K562 (cell line): Measurements from ENCODE around the gene TALDO1. TPM values are rescaled to one million over a fixed set of nuclear protein-coding genes. Genes with fewer than 3 reads are reported as not detected.

Experiments
- CBX8 ChIP-seq: fragments of 200-600 bp; sonication (generic); IDR thresholded peaks from 2 replicates; pipeline ENCODE4 v1.6.1; 2012; ENCODE audit warnings: borderline replicate concordance, mixed run types, low read depth, mild to moderate bottlenecking, moderate library complexity, mixed read lengths, low read length, control low read depth, inconsistent platforms; ENCODE audit not compliant: poor library complexity, severe bottlenecking; ENCODE audit errors: extremely low read depth
- CHD2 ChIP-seq: IDR thresholded peaks from 2 replicates; pipeline ENCODE4 v1.6.1; 2011; ENCODE audit warnings: low read depth, low read length
- HEY1 ChIP-seq: fragments of 250-450 bp; sonication (Bioruptor Pico); IDR thresholded peaks from 2 replicates; pipeline ENCODE4 v1.5.0; 2020; ENCODE audit warnings: mild to moderate bottlenecking, moderate library complexity, borderline replicate concordance
- HNRNPL ChIP-seq: fragments of 200-400 bp; formaldehyde crosslinking; IDR thresholded peaks from 2 replicates; pipeline ENCODE4 v1.6.1; 2017; ENCODE audit warnings: low read depth, mild to moderate bottlenecking, low read length
- HNRNPUL1 ChIP-seq: fragments of 200-400 bp; formaldehyde crosslinking; IDR thresholded peaks from 2 replicates; pipeline ENCODE4 v1.6.1; 2017; ENCODE audit warnings: low read length
- KDM2B ChIP-seq: fragments of 250-450 bp; sonication (Bioruptor Pico); IDR thresholded peaks from 2 replicates; pipeline ENCODE4 v1.8.0; 2021; ENCODE audit warnings: mild to moderate bottlenecking, moderate library complexity
- NCOR1 ChIP-seq: fragments of 450-650 bp; IDR thresholded peaks from 2 replicates; pipeline ENCODE4 v1.6.1; 2016; ENCODE audit warnings: mild to moderate bottlenecking, moderate library complexity
- OTX1 ChIP-seq: fragments of 450-650 bp; formaldehyde crosslinking; IDR thresholded peaks from 2 replicates; pipeline ENCODE4 v1.4.0; 2022; ENCODE audit warnings: mild to moderate bottlenecking
- PML ChIP-seq: IDR thresholded peaks from 2 replicates; pipeline ENCODE4 v1.6.1; 2012; ENCODE audit warnings: low read length, inconsistent platforms
- TEAD1 ChIP-seq, 2 experiments: fragments of 450-650 bp in 1 of 2; sonication (generic) in 1 of 2; formaldehyde crosslinking; IDR thresholded peaks; 2 replicates each; pipeline versions ENCODE4 v1.4.0 to v1.8.0; 2020 to 2022; ENCODE audit warnings: mild to moderate bottlenecking in 2 of 2, missing genetic modification reagents in 1 of 2
- ZNF140 ChIP-seq: fragments of 250-450 bp; sonication (Bioruptor Pico); IDR thresholded peaks from 2 replicates; pipeline ENCODE4 v1.8.0; 2021; ENCODE audit warnings: moderate library complexity, mild to moderate bottlenecking, inconsistent platforms
- polyA plus RNA-seq, 8 experiments: library from polyadenylated mRNA; depleted of rRNA in 4 of 8; stranded (reverse) in 5 of 8; unstranded in 3 of 8; fragments of >200 nt; fragmentation: Nextera tagmentation in 2 of 8; fragmentation: Illumina TruSeq in 1 of 8; extraction: Ambion mirVana in 2 of 8; extraction: Trizol in 1 of 8; gene quantifications; 2 replicates each; pipeline versions ENCODE4 v1.2.1 to v1.2.3, GENCODE V29; 2011 to 2014; ENCODE audit warnings: inconsistent platforms in 1 of 8, missing spikeins in 1 of 8
- total RNA-seq, 7 experiments: library from RNA; depleted of rRNA in 6 of 7; stranded (reverse); fragments of >200 nt in 6 of 7; fragmentation: Illumina TruSeq in 2 of 7; extraction: Trizol in 2 of 7; gene quantifications; 2 replicates each; pipeline versions ENCODE4 v1.2.1 to v1.2.3, GENCODE V29; 2011 to 2021; ENCODE audit warnings: low replicate concordance in 1 of 7
- TF ChIP-seq, protein P1 (sequence below), 2 experiments: fragments of 450-650 bp; formaldehyde crosslinking in 1 of 2; IDR thresholded peaks; 2 replicates each; pipeline versions ENCODE4 v1.4.0 to v1.6.1; 2014 to 2020; ENCODE audit warnings: mild to moderate bottlenecking in 2 of 2, borderline replicate concordance in 1 of 2, low read depth in 1 of 2
- TF ChIP-seq, protein P2 (sequence below), 2 experiments: fragments of 150-350 bp in 1 of 2; IDR thresholded peaks; 2 replicates each; pipeline ENCODE4 v1.6.1; 2012 to 2016; ENCODE audit warnings: low read depth in 2 of 2, low read length in 2 of 2, mild to moderate bottlenecking in 1 of 2, moderate library complexity in 1 of 2
- TF ChIP-seq, protein P3 (sequence below), 2 experiments: fragments of 450-650 bp; IDR thresholded peaks; 2 replicates each; pipeline ENCODE4 v1.6.1; 2016

Gene TALDO1
- total and polyA plus RNA-seq, 9 of the 15 experiments (the other 6 are each of a cell fraction or from before 2014, with no cell fraction given) = 260 to 541 (median 441) TPM

DNA sequence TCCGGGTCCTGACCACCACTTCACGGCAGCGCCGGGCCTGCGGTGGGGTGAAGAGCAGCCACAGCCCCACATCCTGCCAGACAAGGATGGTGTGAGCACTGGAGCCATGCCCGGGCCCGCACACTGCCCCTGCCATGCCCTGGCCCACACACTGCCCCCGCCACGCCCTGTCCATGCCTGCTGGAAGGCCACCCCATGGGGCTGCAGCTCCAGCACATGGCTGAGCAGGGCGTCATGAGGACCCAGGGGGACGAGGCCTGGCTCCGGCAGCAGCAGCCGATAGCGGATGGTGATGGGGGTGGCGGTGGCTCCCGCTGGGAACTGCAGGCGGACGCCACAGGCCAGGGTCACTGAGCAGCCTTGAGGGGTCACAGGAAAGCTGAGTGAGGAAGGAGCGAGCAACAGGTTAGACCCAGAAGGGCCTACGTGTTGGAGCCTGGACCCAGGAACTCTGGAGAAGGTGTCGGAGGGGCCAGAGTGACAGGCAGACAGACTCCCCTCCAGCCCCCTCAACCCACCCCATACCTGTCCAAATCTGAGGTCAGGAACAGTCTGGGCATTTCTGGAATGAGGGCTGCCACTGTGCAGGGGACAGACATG, 54.9 kb downstream of the TALDO1 start (continued):
- TF ChIP-seq, protein P1, sequence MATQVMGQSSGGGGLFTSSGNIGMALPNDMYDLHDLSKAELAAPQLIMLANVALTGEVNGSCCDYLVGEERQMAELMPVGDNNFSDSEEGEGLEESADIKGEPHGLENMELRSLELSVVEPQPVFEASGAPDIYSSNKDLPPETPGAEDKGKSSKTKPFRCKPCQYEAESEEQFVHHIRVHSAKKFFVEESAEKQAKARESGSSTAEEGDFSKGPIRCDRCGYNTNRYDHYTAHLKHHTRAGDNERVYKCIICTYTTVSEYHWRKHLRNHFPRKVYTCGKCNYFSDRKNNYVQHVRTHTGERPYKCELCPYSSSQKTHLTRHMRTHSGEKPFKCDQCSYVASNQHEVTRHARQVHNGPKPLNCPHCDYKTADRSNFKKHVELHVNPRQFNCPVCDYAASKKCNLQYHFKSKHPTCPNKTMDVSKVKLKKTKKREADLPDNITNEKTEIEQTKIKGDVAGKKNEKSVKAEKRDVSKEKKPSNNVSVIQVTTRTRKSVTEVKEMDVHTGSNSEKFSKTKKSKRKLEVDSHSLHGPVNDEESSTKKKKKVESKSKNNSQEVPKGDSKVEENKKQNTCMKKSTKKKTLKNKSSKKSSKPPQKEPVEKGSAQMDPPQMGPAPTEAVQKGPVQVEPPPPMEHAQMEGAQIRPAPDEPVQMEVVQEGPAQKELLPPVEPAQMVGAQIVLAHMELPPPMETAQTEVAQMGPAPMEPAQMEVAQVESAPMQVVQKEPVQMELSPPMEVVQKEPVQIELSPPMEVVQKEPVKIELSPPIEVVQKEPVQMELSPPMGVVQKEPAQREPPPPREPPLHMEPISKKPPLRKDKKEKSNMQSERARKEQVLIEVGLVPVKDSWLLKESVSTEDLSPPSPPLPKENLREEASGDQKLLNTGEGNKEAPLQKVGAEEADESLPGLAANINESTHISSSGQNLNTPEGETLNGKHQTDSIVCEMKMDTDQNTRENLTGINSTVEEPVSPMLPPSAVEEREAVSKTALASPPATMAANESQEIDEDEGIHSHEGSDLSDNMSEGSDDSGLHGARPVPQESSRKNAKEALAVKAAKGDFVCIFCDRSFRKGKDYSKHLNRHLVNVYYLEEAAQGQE (IDR thresholded peaks at IDR 0.05; ENCODE audit: borderline replicate concordance) = no peak
- TF ChIP-seq, protein P1 (CRISPR knock-in tag; IDR thresholded peaks at IDR 0.05; ENCODE audit: low read depth) = no peak
- TF ChIP-seq ZNF140 (CRISPR knock-in tag) (no peak), HNRNPUL1 (no peak), NCOR1 (no peak), OTX1 (CRISPR knock-in tag) (no peak), TEAD1 (CRISPR knock-in tag; IDR thresholded peaks at IDR 0.05) (no peak), PML (no peak), KDM2B (no peak), HEY1 (no peak), CHD2 (no peak), HNRNPL (peak; percentile 16; the same call in 1 of the 2 replicates), CBX8 (no peak)
- TF ChIP-seq, protein P2, sequence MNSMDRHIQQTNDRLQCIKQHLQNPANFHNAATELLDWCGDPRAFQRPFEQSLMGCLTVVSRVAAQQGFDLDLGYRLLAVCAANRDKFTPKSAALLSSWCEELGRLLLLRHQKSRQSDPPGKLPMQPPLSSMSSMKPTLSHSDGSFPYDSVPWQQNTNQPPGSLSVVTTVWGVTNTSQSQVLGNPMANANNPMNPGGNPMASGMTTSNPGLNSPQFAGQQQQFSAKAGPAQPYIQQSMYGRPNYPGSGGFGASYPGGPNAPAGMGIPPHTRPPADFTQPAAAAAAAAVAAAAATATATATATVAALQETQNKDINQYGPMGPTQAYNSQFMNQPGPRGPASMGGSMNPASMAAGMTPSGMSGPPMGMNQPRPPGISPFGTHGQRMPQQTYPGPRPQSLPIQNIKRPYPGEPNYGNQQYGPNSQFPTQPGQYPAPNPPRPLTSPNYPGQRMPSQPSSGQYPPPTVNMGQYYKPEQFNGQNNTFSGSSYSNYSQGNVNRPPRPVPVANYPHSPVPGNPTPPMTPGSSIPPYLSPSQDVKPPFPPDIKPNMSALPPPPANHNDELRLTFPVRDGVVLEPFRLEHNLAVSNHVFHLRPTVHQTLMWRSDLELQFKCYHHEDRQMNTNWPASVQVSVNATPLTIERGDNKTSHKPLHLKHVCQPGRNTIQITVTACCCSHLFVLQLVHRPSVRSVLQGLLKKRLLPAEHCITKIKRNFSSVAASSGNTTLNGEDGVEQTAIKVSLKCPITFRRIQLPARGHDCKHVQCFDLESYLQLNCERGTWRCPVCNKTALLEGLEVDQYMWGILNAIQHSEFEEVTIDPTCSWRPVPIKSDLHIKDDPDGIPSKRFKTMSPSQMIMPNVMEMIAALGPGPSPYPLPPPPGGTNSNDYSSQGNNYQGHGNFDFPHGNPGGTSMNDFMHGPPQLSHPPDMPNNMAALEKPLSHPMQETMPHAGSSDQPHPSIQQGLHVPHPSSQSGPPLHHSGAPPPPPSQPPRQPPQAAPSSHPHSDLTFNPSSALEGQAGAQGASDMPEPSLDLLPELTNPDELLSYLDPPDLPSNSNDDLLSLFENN (IDR thresholded peaks at IDR 0.05; ENCODE audit: low read depth in 2 of 2, low read length in 2 of 2) = no peak
- TF ChIP-seq, protein P3, sequence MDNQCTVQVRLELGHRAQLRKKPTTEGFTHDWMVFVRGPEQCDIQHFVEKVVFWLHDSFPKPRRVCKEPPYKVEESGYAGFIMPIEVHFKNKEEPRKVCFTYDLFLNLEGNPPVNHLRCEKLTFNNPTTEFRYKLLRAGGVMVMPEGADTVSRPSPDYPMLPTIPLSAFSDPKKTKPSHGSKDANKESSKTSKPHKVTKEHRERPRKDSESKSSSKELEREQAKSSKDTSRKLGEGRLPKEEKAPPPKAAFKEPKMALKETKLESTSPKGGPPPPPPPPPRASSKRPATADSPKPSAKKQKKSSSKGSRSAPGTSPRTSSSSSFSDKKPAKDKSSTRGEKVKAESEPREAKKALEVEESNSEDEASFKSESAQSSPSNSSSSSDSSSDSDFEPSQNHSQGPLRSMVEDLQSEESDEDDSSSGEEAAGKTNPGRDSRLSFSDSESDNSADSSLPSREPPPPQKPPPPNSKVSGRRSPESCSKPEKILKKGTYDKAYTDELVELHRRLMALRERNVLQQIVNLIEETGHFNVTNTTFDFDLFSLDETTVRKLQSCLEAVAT (IDR thresholded peaks at IDR 0.05) = no peak
